IMR-90 (cell line): ENCODE data around the gene CETP. TPM values are rescaled to one million over a fixed set of nuclear protein-coding genes. Genes with fewer than 3 reads are reported as not detected.

Experiments
- ATAC-seq: fragments of 200-7000 bp; cut with Tn5 transposase; 2 replicates; pipeline ENCODE4 v1.9.1; 2020; ENCODE audit warnings: low read depth, mild to moderate bottlenecking, moderate library complexity
- BruUV-seq: library from RNA; stranded (reverse); fragments of 400-500 nt; replicated peaks from 2 replicates; lab custom pipeline; 2021; lab: Mats Ljungman, UMichigan
- CTCF ChIA-PET: fragments of 300-600 bp; formaldehyde crosslinking; extraction: SDS; loops from one replicate; lab custom pipeline; 2021; ENCODE audit warnings: antibody characterized with exemption; lab: Yijun Ruan, JAX
- POLR2A ChIA-PET: fragments of 300-600 bp; sonication (Branson Sonifier 250); formaldehyde crosslinking; loops from one replicate; lab custom pipeline; 2022; ENCODE audit warnings: antibody characterized with exemption; ENCODE audit not compliant: unreplicated experiment; lab: Charles Lee
- DNase-seq: peaks from one replicate; pipeline ENCODE4 v3.0.0; 2013
- H2AFZ ChIP-seq: replicated peaks from 2 replicates; pipeline ENCODE3; 2013; ENCODE audit warnings: low read length, mild to moderate bottlenecking; ENCODE audit not compliant: poor library complexity
- H2AK5ac ChIP-seq: 2 replicates; pipeline ENCODE4 v1.6.1; 2013; ENCODE audit warnings: low read depth, low read length, inconsistent platforms
- H2AK9ac ChIP-seq: replicated peaks from 2 replicates; pipeline ENCODE3; 2013; ENCODE audit warnings: mild to moderate bottlenecking, low read depth, low read length, moderate library complexity; ENCODE audit not compliant: poor library complexity
- H2BK120ac ChIP-seq: 2 replicates; pipeline ENCODE4 v1.6.1; 2013; ENCODE audit warnings: low read depth, low read length, inconsistent platforms
- H2BK15ac ChIP-seq: 3 replicates; pipeline ENCODE4 v1.6.1; 2013; ENCODE audit warnings: low read depth, low read length, inconsistent platforms
- H2BK20ac ChIP-seq: 2 replicates; pipeline ENCODE4 v1.6.1; 2013; ENCODE audit warnings: low read depth, mild to moderate bottlenecking, inconsistent platforms, low read length, moderate library complexity
- H2BK5ac ChIP-seq: 2 replicates; pipeline ENCODE4 v1.6.1; 2013; ENCODE audit warnings: mild to moderate bottlenecking, low read depth, low read length, inconsistent platforms; ENCODE audit not compliant: poor library complexity, severe bottlenecking
- H3K14ac ChIP-seq: replicated peaks from 2 replicates; pipeline ENCODE4 v1.6.1; 2013; ENCODE audit warnings: low read depth, low read length, inconsistent platforms
- H3K18ac ChIP-seq: 2 replicates; pipeline ENCODE4 v1.6.1; 2013; ENCODE audit warnings: low read depth, low read length, control low read depth
- H3K23ac ChIP-seq: 2 replicates; pipeline ENCODE4 v1.6.1; 2013; ENCODE audit warnings: low read depth, low read length, inconsistent platforms
- H3K27ac ChIP-seq: 2 replicates; pipeline ENCODE4 v1.5.1; 2013; ENCODE audit warnings: mild to moderate bottlenecking, control low read depth, low read length; ENCODE audit not compliant: insufficient read depth
- H3K27me3 ChIP-seq: 2 replicates; pipeline ENCODE4 v1.6.1; 2013; ENCODE audit warnings: low read length; ENCODE audit not compliant: control insufficient read depth, insufficient read depth
- H3K36me3 ChIP-seq: 2 replicates; pipeline ENCODE4 v1.6.1; 2013; ENCODE audit warnings: low read length, mixed read lengths; ENCODE audit not compliant: control insufficient read depth, insufficient read depth
- H3K4ac ChIP-seq: 2 replicates; pipeline ENCODE4 v1.6.1; 2013; ENCODE audit warnings: low read depth, low read length, inconsistent platforms
- H3K4me1 ChIP-seq: 2 replicates; pipeline ENCODE4 v1.6.1; 2013; ENCODE audit warnings: low read length, mixed read lengths; ENCODE audit not compliant: control insufficient read depth, insufficient read depth
- H3K4me2 ChIP-seq: 2 replicates; pipeline ENCODE4 v1.6.1; 2013; ENCODE audit warnings: low read depth, mild to moderate bottlenecking, control low read depth, low read length, moderate library complexity
- H3K4me3 ChIP-seq: 2 replicates; pipeline ENCODE4 v1.5.1; 2013; ENCODE audit warnings: low read depth, mild to moderate bottlenecking, control low read depth, low read length, moderate library complexity; ENCODE audit not compliant: insufficient read depth
- H3K56ac ChIP-seq: 2 replicates; pipeline ENCODE4 v1.6.1; 2013; ENCODE audit warnings: low read length, inconsistent platforms; ENCODE audit not compliant: insufficient read depth; ENCODE audit errors: extremely low read depth
- H3K79me1 ChIP-seq, 2 experiments: 2 replicates each; pipeline ENCODE4 v1.6.1; 2013; ENCODE audit warnings: low read length in 2 of 2, inconsistent platforms in 1 of 2, low read depth in 1 of 2
- H3K9ac ChIP-seq: 2 replicates; pipeline ENCODE4 v1.6.1; 2013; ENCODE audit warnings: low read depth, low read length, control low read depth
- H3K9me1 ChIP-seq: 2 replicates; pipeline ENCODE4 v1.6.1; 2013; ENCODE audit warnings: low read length, inconsistent platforms; ENCODE audit not compliant: insufficient read depth
- H3K9me3 ChIP-seq: 2 replicates; pipeline ENCODE4 v1.6.1; 2013; ENCODE audit warnings: low read length; ENCODE audit not compliant: control insufficient read depth, insufficient read depth
- H4K20me1 ChIP-seq: 2 replicates; pipeline ENCODE4 v1.6.1; 2013; ENCODE audit warnings: low read length, inconsistent platforms; ENCODE audit not compliant: insufficient read depth
- H4K5ac ChIP-seq: 2 replicates; pipeline ENCODE4 v1.6.1; 2013; ENCODE audit warnings: mild to moderate bottlenecking, low read depth, low read length, control low read depth
- H4K8ac ChIP-seq, 2 experiments: 2 replicates each; pipeline ENCODE4 v1.6.1; 2013; ENCODE audit warnings: low read depth in 2 of 2, low read length in 2 of 2, control low read depth in 1 of 2, inconsistent platforms in 1 of 2
- H4K91ac ChIP-seq: 2 replicates; pipeline ENCODE4 v1.6.1; 2013; ENCODE audit warnings: low read depth, low read length, inconsistent platforms; ENCODE audit not compliant: insufficient read depth
- CHD1 ChIP-seq: IDR thresholded peaks from 2 replicates; pipeline ENCODE4 v1.6.1; 2012; ENCODE audit warnings: low read depth, low read length, improper control_type of control experiment
- ELK1 ChIP-seq: fragments of 150-350 bp; IDR thresholded peaks from 2 replicates; pipeline ENCODE4 v1.6.1; 2016; ENCODE audit warnings: low read depth, mild to moderate bottlenecking, low read length, moderate library complexity, borderline replicate concordance
- FOS ChIP-seq: fragments of 150-350 bp; IDR thresholded peaks from 2 replicates; pipeline ENCODE4 v1.6.1; 2016; ENCODE audit warnings: low read depth, low read length
- MAZ ChIP-seq: IDR thresholded peaks from 2 replicates; pipeline ENCODE4 v1.6.1; 2012; ENCODE audit warnings: low read depth, mild to moderate bottlenecking, low read length, improper control_type of control experiment, moderate library complexity, borderline replicate concordance
- MXI1 ChIP-seq: IDR thresholded peaks from 2 replicates; pipeline ENCODE4 v1.6.1; 2012; ENCODE audit warnings: low read depth, mild to moderate bottlenecking, low read length, moderate library complexity, borderline replicate concordance
- NFE2L2 ChIP-seq: fragments of 150-350 bp; IDR thresholded peaks from 2 replicates; pipeline ENCODE4 v1.6.1; 2016; ENCODE audit warnings: low read depth, mild to moderate bottlenecking, low read length
- POLR2A ChIP-seq: IDR thresholded peaks from 2 replicates; pipeline ENCODE4 v1.6.1; 2012; ENCODE audit warnings: mild to moderate bottlenecking, low read depth, low read length
- RAD21 ChIP-seq: IDR thresholded peaks from 2 replicates; pipeline ENCODE4 v1.6.1; 2012; ENCODE audit warnings: low read length, improper control_type of control experiment
- RCOR1 ChIP-seq: IDR thresholded peaks from 2 replicates; pipeline ENCODE4 v1.6.1; 2012; ENCODE audit warnings: mild to moderate bottlenecking, low read length, improper control_type of control experiment; ENCODE audit not compliant: insufficient replicate concordance
- RFX5 ChIP-seq: IDR thresholded peaks from 2 replicates; pipeline ENCODE4 v1.8.0; 2012; ENCODE audit warnings: low read depth, mild to moderate bottlenecking, low read length, moderate library complexity
- SMC3 ChIP-seq: fragments of 150-350 bp; IDR thresholded peaks from 2 replicates; pipeline ENCODE4 v1.6.1; 2016; ENCODE audit warnings: low read depth, mild to moderate bottlenecking, antibody characterized with exemption, low read length, moderate library complexity
- WGBS, 2 experiments: methylation state at CpG; one replicate each; pipeline versions ENCODE4 v1.1.5 to v1.1.7; 2013; ENCODE audit warnings: missing lambda C conversion rate in 2 of 2; ENCODE audit not compliant: insufficient read length in 1 of 2; ENCODE audit errors: extremely low coverage in 2 of 2; 5-methylcytosine and 5-hydroxymethylcytosine counted together
- dilution Hi-C: fragments of 300-500 bp; cut with HindIII; formaldehyde crosslinking; loops from one replicate; pipeline ENCODE4 v1.14.3; 2018; ENCODE audit warnings: low sequenced_read_pairs; ENCODE audit not compliant: unreplicated experiment
- in situ Hi-C: fragments of 300-500 bp; cut with MboI; formaldehyde crosslinking; loops from 3 replicates; pipeline ENCODE4 v1.14.3; 2019; ENCODE audit warnings: low sequenced_read_pairs, inconsistent platforms, mixed read lengths
- intact Hi-C: fragments of 100-400 bp; cut with micrococcal nuclease; formaldehyde crosslinking; loops from 2 replicates; pipeline ENCODE4 v1.10.0; 2022
- polyA plus RNA-seq, 3 experiments: library from polyadenylated mRNA; depleted of rRNA; stranded (reverse); fragments of >200 nt; gene quantifications; 2 replicates each; pipeline ENCODE4 v1.2.3, GENCODE V29; 2012; ENCODE audit warnings: low replicate concordance in 1 of 3
- total RNA-seq: library from RNA; depleted of rRNA; stranded (reverse); fragments of >200 nt; gene quantifications from 2 replicates; pipeline ENCODE4 v1.2.3, GENCODE V29; 2012
- TF ChIP-seq, protein P1 (sequence below): fragments of 150-350 bp; IDR thresholded peaks from 2 replicates; pipeline ENCODE4 v1.6.1; 2017; ENCODE audit warnings: mild to moderate bottlenecking, antibody characterized with exemption, low read length, low read depth
- TF ChIP-seq, protein P2 (sequence below): conservative IDR thresholded peaks from 2 replicates; pipeline ENCODE4 v1.5.1; 2012; ENCODE audit warnings: mild to moderate bottlenecking, low read depth, low read length, improper control_type of control experiment

Gene CETP
- total and polyA plus RNA-seq, 2 of the 4 experiments (the other 2 are of a cell fraction) = not detected

GRCh38 chr16:57032931-57033330, 71.2 kb downstream of the CETP start:
- Histone ChIP-seq H3K56ac (no peak overlapping the region), H3K14ac (no peak overlapping the region), H3K36me3 (peaks cover 13% of the 10 kb centered on the region; the same call in 1 of the 2 replicates), H2BK5ac (no peak overlapping the region), H4K8ac (no peak overlapping the region), H2AK5ac (no peak overlapping the region), H4K91ac (no peak overlapping the region), H3K79me1 (peaks cover 0 to 11% of the 10 kb centered on the region in 2 experiments; a peak in 2 of 4 replicates), H2AFZ (no peak overlapping the region), H2AK9ac (no peak overlapping the region), H3K27ac (no peak overlapping the region), H3K9me3 (no peaks in the 10 kb centered on the region), H2BK15ac (no peak overlapping the region), H3K18ac (no peak overlapping the region), H4K5ac (no peak overlapping the region), H3K23ac (no peak overlapping the region), H3K4me3 (no peak overlapping the region), H2BK20ac (no peak overlapping the region), H3K4me1 (peaks cover 8% of the 10 kb centered on the region), H3K9ac (no peak overlapping the region), H3K27me3 (no peaks in the 10 kb centered on the region), H2BK120ac (no peak overlapping the region), H4K20me1 (peaks cover 4% of the 10 kb centered on the region; the same call in 1 of the 2 replicates), H3K4me2 (no peak overlapping the region), H3K4ac (no peak overlapping the region), H3K9me1 (peaks cover 30% of the 10 kb centered on the region)
- BruUV-seq = no TSS peak
- no peak for DNase-seq
- POLR2A ChIA-PET = no interaction called here
- ATAC-seq = no peak
- dilution Hi-C loops = no loop called here
- CTCF ChIA-PET = interaction anchor here (0.6 kb wide), 1 partner anchor 17 kb away, joined by 4 read pairs; no protein-coding TSS in a partner anchor
- in situ Hi-C loops = no loop called here
- TF ChIP-seq FOS (no peak), MXI1 (no peak), ELK1 (no peak), CHD1 (no peak), SMC3 (no peak), POLR2A (no peak), NFE2L2 (no peak), RFX5 (no peak), RAD21 (no peak), MAZ (no peak), RCOR1 (no peak)
- TF ChIP-seq, protein P1, sequence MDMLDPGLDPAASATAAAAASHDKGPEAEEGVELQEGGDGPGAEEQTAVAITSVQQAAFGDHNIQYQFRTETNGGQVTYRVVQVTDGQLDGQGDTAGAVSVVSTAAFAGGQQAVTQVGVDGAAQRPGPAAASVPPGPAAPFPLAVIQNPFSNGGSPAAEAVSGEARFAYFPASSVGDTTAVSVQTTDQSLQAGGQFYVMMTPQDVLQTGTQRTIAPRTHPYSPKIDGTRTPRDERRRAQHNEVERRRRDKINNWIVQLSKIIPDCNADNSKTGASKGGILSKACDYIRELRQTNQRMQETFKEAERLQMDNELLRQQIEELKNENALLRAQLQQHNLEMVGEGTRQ = no peak
- TF ChIP-seq, protein P2, sequence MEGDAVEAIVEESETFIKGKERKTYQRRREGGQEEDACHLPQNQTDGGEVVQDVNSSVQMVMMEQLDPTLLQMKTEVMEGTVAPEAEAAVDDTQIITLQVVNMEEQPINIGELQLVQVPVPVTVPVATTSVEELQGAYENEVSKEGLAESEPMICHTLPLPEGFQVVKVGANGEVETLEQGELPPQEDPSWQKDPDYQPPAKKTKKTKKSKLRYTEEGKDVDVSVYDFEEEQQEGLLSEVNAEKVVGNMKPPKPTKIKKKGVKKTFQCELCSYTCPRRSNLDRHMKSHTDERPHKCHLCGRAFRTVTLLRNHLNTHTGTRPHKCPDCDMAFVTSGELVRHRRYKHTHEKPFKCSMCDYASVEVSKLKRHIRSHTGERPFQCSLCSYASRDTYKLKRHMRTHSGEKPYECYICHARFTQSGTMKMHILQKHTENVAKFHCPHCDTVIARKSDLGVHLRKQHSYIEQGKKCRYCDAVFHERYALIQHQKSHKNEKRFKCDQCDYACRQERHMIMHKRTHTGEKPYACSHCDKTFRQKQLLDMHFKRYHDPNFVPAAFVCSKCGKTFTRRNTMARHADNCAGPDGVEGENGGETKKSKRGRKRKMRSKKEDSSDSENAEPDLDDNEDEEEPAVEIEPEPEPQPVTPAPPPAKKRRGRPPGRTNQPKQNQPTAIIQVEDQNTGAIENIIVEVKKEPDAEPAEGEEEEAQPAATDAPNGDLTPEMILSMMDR = no peak
- intact Hi-C loops = no loop called here
- 82% methylated on average over 4 of the region's 5 CpGs; no CpG with 5 or more reads in 1 of the 2 experiments for WGBS, 2 experiments
